HEK293 (cell line): ENCODE measurements around the gene SMAD2.

Experiments
- CTCF ChIA-PET: fragments of 350-600 bp; formaldehyde crosslinking; extraction: SDS; loops from one replicate; lab custom pipeline; 2021; ENCODE audit warnings: antibody characterized with exemption; lab: Yijun Ruan, JAX
- POLR2A ChIA-PET: fragments of 300-600 bp; formaldehyde crosslinking; extraction: SDS; loops from one replicate; lab custom pipeline; 2020; ENCODE audit warnings: antibody characterized with exemption, inconsistent platforms; lab: Yijun Ruan, JAX
- H3K27ac ChIP-seq: fragments of 200-500 bp; sonication (Bioruptor generic); 2 replicates; pipeline ENCODE4 v1.5.1; 2014; ENCODE audit warnings: low read depth, low read length, control low read depth, inconsistent platforms; ENCODE audit errors: extremely low read depth
- H3K36me3 ChIP-seq, 2 experiments: fragments of 200-500 bp in 1 of 2; sonication (Bioruptor generic) in 1 of 2; 1 replicate in 1 of 2; 2 replicates in 1 of 2; pipeline ENCODE4 v1.5.1; 2014 to 2017; ENCODE audit warnings: inconsistent platforms in 2 of 2, low read length in 2 of 2; ENCODE audit not compliant: control insufficient read depth in 2 of 2, insufficient read depth in 1 of 2
- H3K4me1 ChIP-seq: fragments of 200-500 bp; sonication (Bioruptor generic); 2 replicates; pipeline ENCODE4 v1.5.1; 2014; ENCODE audit warnings: mild to moderate bottlenecking, low read length, inconsistent platforms; ENCODE audit not compliant: control insufficient read depth, insufficient read depth
- H3K4me3 ChIP-seq: 2 replicates; pipeline ENCODE4 v1.5.1; 2011; ENCODE audit warnings: low read depth, mild to moderate bottlenecking, control low read depth, low read length, moderate library complexity
- H3K9me3 ChIP-seq: fragments of 200-500 bp; sonication (Bioruptor generic); 2 replicates; pipeline ENCODE4 v1.5.1; 2014; ENCODE audit warnings: low read depth, low read length, inconsistent platforms; ENCODE audit not compliant: control insufficient read depth, insufficient read depth
- HOXC10 ChIP-seq: sonication (generic); formaldehyde crosslinking; IDR thresholded peaks from 2 replicates; pipeline ENCODE4 v1.8.1; 2023; ENCODE audit warnings: mild to moderate bottlenecking, missing genetic modification reagents
- KLF1 ChIP-seq: fragments of 450-650 bp; formaldehyde crosslinking; IDR thresholded peaks from 2 replicates; pipeline ENCODE4 v1.5.1; 2016; ENCODE audit warnings: missing biosample characterization, missing genetic modification characterization
- KLF16 ChIP-seq: fragments of 450-650 bp; formaldehyde crosslinking; IDR thresholded peaks from 2 replicates; pipeline ENCODE4 v1.5.1; 2017; ENCODE audit warnings: missing biosample characterization, missing genetic modification characterization
- SALL2 ChIP-seq: fragments of 450-650 bp; formaldehyde crosslinking; IDR thresholded peaks from 2 replicates; pipeline ENCODE4 v1.5.0; 2017; ENCODE audit warnings: missing biosample characterization, mild to moderate bottlenecking, missing genetic modification characterization, borderline replicate concordance
- SP7 ChIP-seq: fragments of 450-650 bp; formaldehyde crosslinking; IDR thresholded peaks from 2 replicates; pipeline ENCODE4 v1.5.1; 2016; ENCODE audit warnings: missing biosample characterization, missing genetic modification characterization
- ZBTB17 ChIP-seq: fragments of 450-650 bp; formaldehyde crosslinking; IDR thresholded peaks from 2 replicates; pipeline ENCODE4 v1.5.1; 2016; ENCODE audit warnings: missing biosample characterization, missing genetic modification characterization
- ZFP37 ChIP-seq: fragments of 450-650 bp; formaldehyde crosslinking; IDR thresholded peaks from 2 replicates; pipeline ENCODE4 v1.5.1; 2016; ENCODE audit warnings: missing biosample characterization, missing genetic modification characterization
- ZNF2 ChIP-seq: fragments of 450-650 bp; formaldehyde crosslinking; IDR thresholded peaks from 2 replicates; pipeline ENCODE4 v1.5.1; 2016; ENCODE audit warnings: missing biosample characterization, missing genetic modification characterization
- ZNF302 ChIP-seq: fragments of 450-650 bp; formaldehyde crosslinking; IDR thresholded peaks from 2 replicates; pipeline ENCODE4 v1.5.1; 2016; ENCODE audit warnings: missing biosample characterization, missing genetic modification characterization, low read depth
- ZNF350 ChIP-seq: fragments of 450-650 bp; formaldehyde crosslinking; IDR thresholded peaks from 2 replicates; pipeline ENCODE4 v1.5.0; 2017; ENCODE audit warnings: missing biosample characterization, mild to moderate bottlenecking, missing genetic modification characterization
- ZNF354C ChIP-seq: fragments of 450-650 bp; formaldehyde crosslinking; IDR thresholded peaks from 2 replicates; pipeline ENCODE4 v1.5.1; 2016; ENCODE audit warnings: missing biosample characterization, missing genetic modification characterization, low read depth, borderline replicate concordance
- ZNF366 ChIP-seq: fragments of 450-650 bp; formaldehyde crosslinking; conservative IDR thresholded peaks from 2 replicates; pipeline ENCODE4 v1.5.1; 2016; ENCODE audit warnings: missing biosample characterization, missing genetic modification characterization
- ZNF37A ChIP-seq: fragments of 450-650 bp; IDR thresholded peaks from 2 replicates; pipeline ENCODE4 v1.5.1; 2018; ENCODE audit warnings: missing biosample characterization, missing genetic modification characterization
- ZNF423 ChIP-seq: fragments of 450-650 bp; formaldehyde crosslinking; IDR thresholded peaks from 2 replicates; pipeline ENCODE4 v1.5.1; 2016; ENCODE audit warnings: missing biosample characterization, missing genetic modification characterization
- ZNF521 ChIP-seq: fragments of 450-650 bp; formaldehyde crosslinking; IDR thresholded peaks from 2 replicates; pipeline ENCODE4 v1.5.1; 2017; ENCODE audit warnings: missing biosample characterization, mild to moderate bottlenecking, missing genetic modification characterization
- ZNF600 ChIP-seq: fragments of 450-650 bp; formaldehyde crosslinking; IDR thresholded peaks from 2 replicates; pipeline ENCODE4 v1.5.1; 2016; ENCODE audit warnings: missing biosample characterization, missing genetic modification characterization
- ZNF621 ChIP-seq: fragments of 450-650 bp; formaldehyde crosslinking; IDR thresholded peaks from 2 replicates; pipeline ENCODE4 v1.5.1; 2017; ENCODE audit warnings: missing biosample characterization, missing genetic modification characterization
- ZNF777 ChIP-seq: fragments of 450-650 bp; formaldehyde crosslinking; IDR thresholded peaks from 2 replicates; pipeline ENCODE4 v1.5.1; 2017; ENCODE audit warnings: missing biosample characterization, missing genetic modification characterization, borderline replicate concordance
- ZNF791 ChIP-seq: fragments of 450-650 bp; formaldehyde crosslinking; IDR thresholded peaks from 2 replicates; pipeline ENCODE4 v1.5.1; 2016; ENCODE audit warnings: missing biosample characterization, missing genetic modification characterization
- ZNF843 ChIP-seq: fragments of 450-650 bp; formaldehyde crosslinking; IDR thresholded peaks from 2 replicates; pipeline ENCODE4 v1.5.1; 2016; ENCODE audit warnings: missing biosample characterization, missing genetic modification characterization
- TF ChIP-seq, protein P1 (sequence below): fragments of 450-650 bp; formaldehyde crosslinking; IDR thresholded peaks from 2 replicates; pipeline ENCODE4 v1.5.1; 2016; ENCODE audit warnings: missing biosample characterization, missing genetic modification characterization, low read depth
- TF ChIP-seq, protein P2 (sequence below): fragments of 450-650 bp; formaldehyde crosslinking; IDR thresholded peaks from 2 replicates; pipeline ENCODE4 v1.5.1; 2016; ENCODE audit warnings: missing biosample characterization, missing genetic modification characterization
- TF ChIP-seq, protein P3 (sequence below): fragments of 450-650 bp; formaldehyde crosslinking; IDR thresholded peaks from 2 replicates; pipeline ENCODE4 v1.5.1; 2016; ENCODE audit warnings: missing biosample characterization, missing genetic modification characterization
- TF ChIP-seq, protein P4 (sequence below): fragments of 450-650 bp; formaldehyde crosslinking; conservative IDR thresholded peaks from 2 replicates; pipeline ENCODE4 v1.5.1; 2016; ENCODE audit warnings: low read depth, missing biosample characterization, missing genetic modification characterization

The SMAD2 gene

DNA sequence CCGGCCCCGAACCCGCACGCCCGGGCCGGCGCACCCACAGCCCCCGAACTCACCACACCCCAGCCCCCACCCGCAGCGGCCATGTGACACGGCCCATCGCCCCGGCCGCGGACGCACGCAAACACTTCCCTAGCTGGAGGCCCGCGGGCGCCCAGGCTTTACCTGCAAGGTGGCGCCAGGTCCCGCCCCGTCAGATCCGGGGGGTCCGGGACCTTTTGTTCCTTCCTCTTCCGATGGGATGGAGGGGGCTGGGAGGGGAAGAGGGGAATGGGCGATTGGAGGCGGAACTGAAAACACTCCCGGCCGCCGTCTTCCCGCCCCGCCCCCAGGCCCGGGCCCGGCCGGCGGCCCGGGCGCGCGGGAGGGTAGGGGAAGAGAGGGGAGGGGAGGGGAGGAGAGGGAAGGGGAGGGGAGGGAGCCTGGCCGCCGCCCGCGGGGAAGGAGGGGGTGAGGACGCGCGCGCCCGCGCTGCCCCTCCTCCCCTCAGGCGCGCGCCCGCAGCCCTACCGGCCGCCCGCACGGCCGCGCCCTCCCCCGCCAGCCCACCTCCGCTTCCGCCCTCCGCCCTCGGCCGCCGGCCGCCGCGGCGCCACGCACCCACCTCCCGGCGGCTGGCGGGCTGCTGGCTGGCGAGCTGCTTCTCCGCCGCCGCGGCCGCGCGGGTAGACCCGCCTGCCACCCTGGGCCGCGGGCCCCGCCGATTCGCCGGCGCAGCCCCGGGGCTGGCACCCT is at the start of gene SMAD2 (continued):
- TF ChIP-seq ZFP37 (tag by site-specific recombination) (no peak; the same call in 1 of the 2 replicates), ZNF843 (tag by site-specific recombination) (peak; percentile 26; the same call in 1 of the 2 replicates)

DNA sequence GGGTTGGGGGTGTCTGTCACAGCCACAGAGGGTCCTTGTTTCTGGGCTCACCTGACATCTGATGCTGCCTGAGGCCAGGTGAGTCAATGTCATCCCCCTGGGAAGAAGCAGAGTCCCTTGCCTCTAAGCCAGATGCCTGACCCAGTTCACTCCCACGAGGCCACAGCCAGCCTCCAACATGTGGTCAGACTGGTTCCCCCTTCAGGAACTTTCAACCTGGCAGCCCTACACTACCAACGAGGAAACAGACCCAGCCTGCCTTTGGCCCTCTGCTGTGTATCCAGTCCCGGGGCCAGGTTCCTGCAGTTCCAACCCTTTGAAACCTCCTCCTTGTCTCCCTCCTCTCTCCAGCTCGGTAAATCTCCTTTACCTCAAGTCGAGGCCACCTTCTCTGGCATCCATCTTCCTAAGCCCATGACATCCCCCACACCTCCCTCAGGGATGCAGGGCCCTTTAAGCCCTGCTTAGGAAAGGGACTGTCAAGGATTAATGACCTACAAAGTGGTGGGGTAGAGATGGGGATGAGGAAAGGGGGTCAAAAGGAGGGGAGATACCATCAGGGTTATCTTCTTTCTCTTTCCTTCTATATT is 49.2 kb upstream of the SMAD2 start:
- Histone ChIP-seq H3K9me3 (no peaks in the 10 kb centered on the region), H3K4me1 (no peaks in the 10 kb centered on the region), H3K36me3 (no peaks in the 10 kb centered on the region), H3K27ac (no peak overlapping the region), H3K4me3 (no peak overlapping the region)
- ChIA-PET POLR2A (no interaction called here), CTCF (no interaction called here)
- TF ChIP-seq, protein P1, sequence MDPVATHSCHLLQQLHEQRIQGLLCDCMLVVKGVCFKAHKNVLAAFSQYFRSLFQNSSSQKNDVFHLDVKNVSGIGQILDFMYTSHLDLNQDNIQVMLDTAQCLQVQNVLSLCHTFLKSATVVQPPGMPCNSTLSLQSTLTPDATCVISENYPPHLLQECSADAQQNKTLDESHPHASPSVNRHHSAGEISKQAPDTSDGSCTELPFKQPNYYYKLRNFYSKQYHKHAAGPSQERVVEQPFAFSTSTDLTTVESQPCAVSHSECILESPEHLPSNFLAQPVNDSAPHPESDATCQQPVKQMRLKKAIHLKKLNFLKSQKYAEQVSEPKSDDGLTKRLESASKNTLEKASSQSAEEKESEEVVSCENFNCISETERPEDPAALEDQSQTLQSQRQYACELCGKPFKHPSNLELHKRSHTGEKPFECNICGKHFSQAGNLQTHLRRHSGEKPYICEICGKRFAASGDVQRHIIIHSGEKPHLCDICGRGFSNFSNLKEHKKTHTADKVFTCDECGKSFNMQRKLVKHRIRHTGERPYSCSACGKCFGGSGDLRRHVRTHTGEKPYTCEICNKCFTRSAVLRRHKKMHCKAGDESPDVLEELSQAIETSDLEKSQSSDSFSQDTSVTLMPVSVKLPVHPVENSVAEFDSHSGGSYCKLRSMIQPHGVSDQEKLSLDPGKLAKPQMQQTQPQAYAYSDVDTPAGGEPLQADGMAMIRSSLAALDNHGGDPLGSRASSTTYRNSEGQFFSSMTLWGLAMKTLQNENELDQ (tag by site-specific recombination), result no peak
- TF ChIP-seq KLF16 (tag by site-specific recombination), result no peak
- no peak for TF ChIP-seq ZNF366 (tag by site-specific recombination)
- TF ChIP-seq ZNF423, result no peak
- TF ChIP-seq ZNF2, result no peak
- TF ChIP-seq KLF1 (tag by site-specific recombination), result no peak
- TF ChIP-seq HOXC10 (CRISPR knock-in tag), result no peak

DNA sequence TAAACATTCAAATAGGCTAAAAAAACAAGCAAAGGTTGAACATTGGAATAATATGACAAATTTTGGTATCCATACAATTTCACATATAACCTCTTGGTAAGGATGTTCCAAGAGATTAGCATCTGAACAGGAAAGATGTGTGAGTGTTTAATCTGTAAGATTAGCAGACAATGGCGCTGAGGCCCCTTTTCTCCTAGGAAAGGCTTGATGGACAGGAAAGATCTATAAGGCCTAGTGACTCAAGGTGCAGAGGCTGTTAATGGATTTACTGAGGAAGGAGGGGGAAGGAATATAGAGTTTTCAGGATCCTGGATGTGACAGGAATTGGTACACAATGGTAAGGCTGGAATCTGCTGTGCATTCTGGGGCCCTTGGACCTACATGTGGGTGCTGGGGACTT is 48.1 kb upstream of the SMAD2 start:
- Histone ChIP-seq H3K36me3 (no peaks in the 10 kb centered on the region), H3K9me3 (no peaks in the 10 kb centered on the region), H3K4me3 (no peak overlapping the region), H3K4me1 (no peaks in the 10 kb centered on the region), H3K27ac (no peak overlapping the region)
- CTCF ChIA-PET, result interaction anchor here (1.6 kb wide), 1 partner anchor 29 kb away, joined by 5 read pairs; no protein-coding TSS in a partner anchor
- POLR2A ChIA-PET, result no interaction called here
- TF ChIP-seq SP7 (tag by site-specific recombination), result no peak
- TF ChIP-seq ZNF600, result no peak
- TF ChIP-seq ZNF354C (tag by site-specific recombination), result no peak
- TF ChIP-seq, protein P2, sequence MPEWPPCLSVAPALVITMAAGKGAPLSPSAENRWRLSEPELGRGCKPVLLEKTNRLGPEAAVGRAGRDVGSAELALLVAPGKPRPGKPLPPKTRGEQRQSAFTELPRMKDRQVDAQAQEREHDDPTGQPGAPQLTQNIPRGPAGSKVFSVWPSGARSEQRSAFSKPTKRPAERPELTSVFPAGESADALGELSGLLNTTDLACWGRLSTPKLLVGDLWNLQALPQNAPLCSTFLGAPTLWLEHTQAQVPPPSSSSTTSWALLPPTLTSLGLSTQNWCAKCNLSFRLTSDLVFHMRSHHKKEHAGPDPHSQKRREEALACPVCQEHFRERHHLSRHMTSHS, result no peak
- no peak for TF ChIP-seq ZNF621 (tag by site-specific recombination)
- no peak for TF ChIP-seq ZBTB17
- no peak for TF ChIP-seq ZNF37A (tag by site-specific recombination)
- TF ChIP-seq ZNF521, result no peak
- no peak for TF ChIP-seq ZNF350 (tag by site-specific recombination)
- TF ChIP-seq ZNF777 (tag by site-specific recombination), result no peak
- no peak for TF ChIP-seq ZNF791 (tag by site-specific recombination)
- TF ChIP-seq ZNF302 (tag by site-specific recombination), result no peak
- TF ChIP-seq, protein P3, sequence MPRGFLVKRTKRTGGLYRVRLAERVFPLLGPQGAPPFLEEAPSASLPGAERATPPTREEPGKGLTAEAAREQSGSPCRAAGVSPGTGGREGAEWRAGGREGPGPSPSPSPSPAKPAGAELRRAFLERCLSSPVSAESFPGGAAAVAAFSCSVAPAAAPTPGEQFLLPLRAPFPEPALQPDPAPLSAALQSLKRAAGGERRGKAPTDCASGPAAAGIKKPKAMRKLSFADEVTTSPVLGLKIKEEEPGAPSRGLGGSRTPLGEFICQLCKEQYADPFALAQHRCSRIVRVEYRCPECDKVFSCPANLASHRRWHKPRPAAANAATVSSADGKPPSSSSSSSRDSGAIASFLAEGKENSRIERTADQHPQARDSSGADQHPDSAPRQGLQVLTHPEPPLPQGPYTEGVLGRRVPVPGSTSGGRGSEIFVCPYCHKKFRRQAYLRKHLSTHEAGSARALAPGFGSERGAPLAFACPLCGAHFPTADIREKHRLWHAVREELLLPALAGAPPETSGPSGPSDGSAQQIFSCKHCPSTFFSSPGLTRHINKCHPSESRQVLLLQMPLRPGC (tag by site-specific recombination), result no peak
- TF ChIP-seq, protein P4, sequence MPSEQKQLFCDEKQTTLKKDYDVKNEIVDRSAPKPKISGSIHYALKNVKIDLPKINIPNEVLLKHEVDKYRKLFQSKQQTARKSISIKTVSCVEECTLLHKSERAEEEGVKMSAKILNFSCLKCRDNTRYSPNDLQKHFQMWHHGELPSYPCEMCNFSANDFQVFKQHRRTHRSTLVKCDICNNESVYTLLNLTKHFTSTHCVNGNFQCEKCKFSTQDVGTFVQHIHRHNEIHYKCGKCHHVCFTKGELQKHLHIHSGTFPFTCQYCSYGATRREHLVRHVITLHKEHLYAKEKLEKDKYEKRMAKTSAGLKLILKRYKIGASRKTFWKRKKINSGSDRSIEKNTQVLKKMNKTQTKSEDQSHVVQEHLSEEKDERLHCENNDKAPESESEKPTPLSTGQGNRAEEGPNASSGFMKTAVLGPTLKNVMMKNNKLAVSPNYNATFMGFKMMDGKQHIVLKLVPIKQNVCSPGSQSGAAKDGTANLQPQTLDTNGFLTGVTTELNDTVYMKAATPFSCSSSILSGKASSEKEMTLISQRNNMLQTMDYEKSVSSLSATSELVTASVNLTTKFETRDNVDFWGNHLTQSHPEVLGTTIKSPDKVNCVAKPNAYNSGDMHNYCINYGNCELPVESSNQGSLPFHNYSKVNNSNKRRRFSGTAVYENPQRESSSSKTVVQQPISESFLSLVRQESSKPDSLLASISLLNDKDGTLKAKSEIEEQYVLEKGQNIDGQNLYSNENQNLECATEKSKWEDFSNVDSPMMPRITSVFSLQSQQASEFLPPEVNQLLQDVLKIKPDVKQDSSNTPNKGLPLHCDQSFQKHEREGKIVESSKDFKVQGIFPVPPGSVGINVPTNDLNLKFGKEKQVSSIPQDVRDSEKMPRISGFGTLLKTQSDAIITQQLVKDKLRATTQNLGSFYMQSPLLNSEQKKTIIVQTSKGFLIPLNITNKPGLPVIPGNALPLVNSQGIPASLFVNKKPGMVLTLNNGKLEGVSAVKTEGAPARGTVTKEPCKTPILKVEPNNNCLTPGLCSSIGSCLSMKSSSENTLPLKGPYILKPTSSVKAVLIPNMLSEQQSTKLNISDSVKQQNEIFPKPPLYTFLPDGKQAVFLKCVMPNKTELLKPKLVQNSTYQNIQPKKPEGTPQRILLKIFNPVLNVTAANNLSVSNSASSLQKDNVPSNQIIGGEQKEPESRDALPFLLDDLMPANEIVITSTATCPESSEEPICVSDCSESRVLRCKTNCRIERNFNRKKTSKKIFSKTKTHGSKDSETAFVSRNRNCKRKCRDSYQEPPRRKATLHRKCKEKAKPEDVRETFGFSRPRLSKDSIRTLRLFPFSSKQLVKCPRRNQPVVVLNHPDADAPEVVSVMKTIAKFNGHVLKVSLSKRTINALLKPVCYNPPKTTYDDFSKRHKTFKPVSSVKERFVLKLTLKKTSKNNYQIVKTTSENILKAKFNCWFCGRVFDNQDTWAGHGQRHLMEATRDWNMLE (tag by site-specific recombination), result no peak
- TF ChIP-seq SALL2 (tag by site-specific recombination), result no peak
